ENCODE measurements around the gene KIF26A.
A peak's percentile ranks its signal among the peaks of the same experiment; 100 is the strongest.

The KIF26A gene

DNA sequence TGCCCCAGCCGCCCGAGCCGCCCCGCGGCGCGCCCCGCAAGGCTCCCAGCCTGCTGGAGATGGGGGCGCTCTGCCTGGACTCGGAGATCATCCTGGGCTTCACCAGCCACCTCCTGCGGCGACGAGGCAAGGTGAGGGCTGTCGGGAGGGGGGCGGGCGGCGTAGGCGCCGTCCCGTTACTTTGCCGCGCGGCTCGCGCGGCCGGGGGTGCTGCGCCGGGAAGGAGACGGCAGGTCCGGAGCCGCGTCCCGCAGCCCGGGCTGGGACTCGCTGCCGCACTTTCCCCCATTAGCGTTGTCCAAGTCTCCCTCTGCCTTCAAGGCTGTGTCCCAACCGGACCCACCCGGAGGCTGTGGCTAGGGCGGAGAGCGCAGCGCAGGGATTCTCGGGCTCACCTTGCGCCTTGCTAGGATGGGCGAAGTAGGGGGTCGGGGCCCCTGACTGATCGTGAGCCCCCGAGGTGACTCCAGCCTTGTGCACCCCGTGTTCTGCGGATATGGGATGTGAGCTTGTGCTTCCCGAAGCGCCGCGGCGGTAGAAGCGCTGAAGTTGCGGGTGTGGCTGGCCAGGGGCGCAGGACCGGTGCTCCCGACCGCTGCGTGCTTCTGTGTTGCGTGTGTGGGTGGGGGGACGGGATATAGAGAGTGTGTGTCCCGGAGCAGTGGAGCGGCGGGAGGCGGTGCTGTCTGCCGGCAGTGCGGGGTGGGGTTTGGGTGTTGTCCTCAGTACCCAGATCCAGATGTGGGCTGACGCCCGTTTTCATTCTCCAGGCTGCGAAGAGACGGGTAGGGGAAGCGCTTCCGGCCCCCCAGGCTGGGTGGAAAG lies 1.7 kb upstream of the KIF26A start:
- TF ChIP-seq RAD21 (IDR thresholded peaks at IDR 0.05; ENCODE audit: low read depth): no peak
- TF ChIP-seq TCF12 (IDR thresholded peaks at IDR 0.05; ENCODE audit: low read depth): no peak; the same call in 1 of the 2 replicates
- TF ChIP-seq TAF1 (IDR thresholded peaks at IDR 0.05; ENCODE audit: low read depth): no peak
- TF ChIP-seq, protein P1, sequence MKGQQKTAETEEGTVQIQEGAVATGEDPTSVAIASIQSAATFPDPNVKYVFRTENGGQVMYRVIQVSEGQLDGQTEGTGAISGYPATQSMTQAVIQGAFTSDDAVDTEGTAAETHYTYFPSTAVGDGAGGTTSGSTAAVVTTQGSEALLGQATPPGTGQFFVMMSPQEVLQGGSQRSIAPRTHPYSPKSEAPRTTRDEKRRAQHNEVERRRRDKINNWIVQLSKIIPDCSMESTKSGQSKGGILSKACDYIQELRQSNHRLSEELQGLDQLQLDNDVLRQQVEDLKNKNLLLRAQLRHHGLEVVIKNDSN (IDR thresholded peaks at IDR 0.05): no peak
- TF ChIP-seq YY1 (IDR thresholded peaks at IDR 0.05; ENCODE audit: low read depth): no peak
- no peak for TF ChIP-seq CEBPB (IDR thresholded peaks at IDR 0.05)
- TF ChIP-seq, protein P2, sequence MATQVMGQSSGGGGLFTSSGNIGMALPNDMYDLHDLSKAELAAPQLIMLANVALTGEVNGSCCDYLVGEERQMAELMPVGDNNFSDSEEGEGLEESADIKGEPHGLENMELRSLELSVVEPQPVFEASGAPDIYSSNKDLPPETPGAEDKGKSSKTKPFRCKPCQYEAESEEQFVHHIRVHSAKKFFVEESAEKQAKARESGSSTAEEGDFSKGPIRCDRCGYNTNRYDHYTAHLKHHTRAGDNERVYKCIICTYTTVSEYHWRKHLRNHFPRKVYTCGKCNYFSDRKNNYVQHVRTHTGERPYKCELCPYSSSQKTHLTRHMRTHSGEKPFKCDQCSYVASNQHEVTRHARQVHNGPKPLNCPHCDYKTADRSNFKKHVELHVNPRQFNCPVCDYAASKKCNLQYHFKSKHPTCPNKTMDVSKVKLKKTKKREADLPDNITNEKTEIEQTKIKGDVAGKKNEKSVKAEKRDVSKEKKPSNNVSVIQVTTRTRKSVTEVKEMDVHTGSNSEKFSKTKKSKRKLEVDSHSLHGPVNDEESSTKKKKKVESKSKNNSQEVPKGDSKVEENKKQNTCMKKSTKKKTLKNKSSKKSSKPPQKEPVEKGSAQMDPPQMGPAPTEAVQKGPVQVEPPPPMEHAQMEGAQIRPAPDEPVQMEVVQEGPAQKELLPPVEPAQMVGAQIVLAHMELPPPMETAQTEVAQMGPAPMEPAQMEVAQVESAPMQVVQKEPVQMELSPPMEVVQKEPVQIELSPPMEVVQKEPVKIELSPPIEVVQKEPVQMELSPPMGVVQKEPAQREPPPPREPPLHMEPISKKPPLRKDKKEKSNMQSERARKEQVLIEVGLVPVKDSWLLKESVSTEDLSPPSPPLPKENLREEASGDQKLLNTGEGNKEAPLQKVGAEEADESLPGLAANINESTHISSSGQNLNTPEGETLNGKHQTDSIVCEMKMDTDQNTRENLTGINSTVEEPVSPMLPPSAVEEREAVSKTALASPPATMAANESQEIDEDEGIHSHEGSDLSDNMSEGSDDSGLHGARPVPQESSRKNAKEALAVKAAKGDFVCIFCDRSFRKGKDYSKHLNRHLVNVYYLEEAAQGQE (IDR thresholded peaks at IDR 0.05; ENCODE audit: low read depth): no peak
- TF ChIP-seq EGR1 (IDR thresholded peaks at IDR 0.05): no peak
- TF ChIP-seq ZBTB7A (IDR thresholded peaks at IDR 0.05; ENCODE audit: low read depth): no peak
- no peak for TF ChIP-seq TEAD4 (IDR thresholded peaks at IDR 0.05)
- no peak for TF ChIP-seq EP300 (IDR thresholded peaks at IDR 0.05; ENCODE audit: borderline replicate concordance)
- TF ChIP-seq NFIC (IDR thresholded peaks at IDR 0.05): no peak
- TF ChIP-seq FOXM1 (IDR thresholded peaks at IDR 0.05; ENCODE audit: borderline replicate concordance, low read depth): no peak
- TF ChIP-seq CREB1 (IDR thresholded peaks at IDR 0.05; ENCODE audit: low read depth): no peak

DNA sequence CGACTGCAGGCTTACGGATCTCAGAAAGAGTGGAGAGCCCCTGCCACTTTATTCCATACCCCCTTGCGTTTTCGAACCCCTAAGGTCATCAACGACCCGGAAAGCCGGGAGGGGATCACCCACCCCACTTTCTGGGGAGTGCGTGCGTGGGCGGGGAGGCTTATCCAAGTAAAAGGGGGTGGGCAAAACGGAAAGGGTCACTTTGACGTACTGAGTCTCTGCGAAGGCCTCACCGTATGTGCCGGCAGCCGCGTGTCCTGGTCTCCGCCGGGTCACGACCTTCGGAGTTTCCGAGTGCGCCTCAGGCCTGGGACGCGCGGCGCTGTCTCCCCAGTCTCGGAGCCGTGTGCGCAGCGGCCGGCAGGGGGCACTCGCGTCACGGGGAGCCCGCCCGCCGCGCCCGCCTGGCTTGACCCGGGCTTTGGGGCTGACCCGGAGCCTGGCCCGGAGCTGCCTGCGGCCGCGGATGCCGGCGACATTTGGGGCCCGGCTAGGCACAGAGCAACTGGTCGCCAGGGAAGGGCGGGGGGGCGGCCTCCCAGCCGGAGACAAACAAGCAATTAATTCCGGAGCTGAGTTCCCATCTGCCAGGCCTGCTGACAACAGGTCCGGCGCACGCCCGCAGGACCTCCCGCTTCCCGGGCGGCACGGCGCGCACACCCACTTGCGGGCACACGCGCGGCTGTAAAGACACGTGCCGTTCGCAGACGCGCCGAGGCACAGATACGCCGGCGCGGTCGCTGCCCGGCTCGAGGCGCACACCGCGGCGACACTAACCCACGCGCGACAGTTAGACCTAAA lies 890 bp upstream of the KIF26A start:
- no peak for TF ChIP-seq FOXM1 (IDR thresholded peaks at IDR 0.05; ENCODE audit: borderline replicate concordance, low read depth)
- TF ChIP-seq, protein P1 (IDR thresholded peaks at IDR 0.05): 0 out of 2 replicates have a peak, but pooled peaks have one; percentile 8
- no peak for TF ChIP-seq TAF1 (IDR thresholded peaks at IDR 0.05; ENCODE audit: low read depth)
- TF ChIP-seq TCF12 (IDR thresholded peaks at IDR 0.05; ENCODE audit: low read depth): no peak; the same call in 1 of the 2 replicates
- TF ChIP-seq NFIC (IDR thresholded peaks at IDR 0.05): no peak
- peak; percentile 61; the same call in 1 of the 2 replicates for TF ChIP-seq EGR1 (IDR thresholded peaks at IDR 0.05)
- no peak for TF ChIP-seq CEBPB (IDR thresholded peaks at IDR 0.05)
- TF ChIP-seq ZBTB7A (IDR thresholded peaks at IDR 0.05; ENCODE audit: low read depth): no peak
- TF ChIP-seq RAD21 (IDR thresholded peaks at IDR 0.05; ENCODE audit: low read depth): peak; percentile 79
- no peak for TF ChIP-seq YY1 (IDR thresholded peaks at IDR 0.05; ENCODE audit: low read depth)
- no peak for TF ChIP-seq TEAD4 (IDR thresholded peaks at IDR 0.05)
- TF ChIP-seq, protein P3, sequence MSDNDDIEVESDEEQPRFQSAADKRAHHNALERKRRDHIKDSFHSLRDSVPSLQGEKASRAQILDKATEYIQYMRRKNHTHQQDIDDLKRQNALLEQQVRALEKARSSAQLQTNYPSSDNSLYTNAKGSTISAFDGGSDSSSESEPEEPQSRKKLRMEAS (IDR thresholded peaks at IDR 0.05): peak; percentile 88
- TF ChIP-seq EP300 (IDR thresholded peaks at IDR 0.05; ENCODE audit: borderline replicate concordance): no peak
- no peak for TF ChIP-seq CREB1 (IDR thresholded peaks at IDR 0.05; ENCODE audit: low read depth)
- TF ChIP-seq, protein P2 (IDR thresholded peaks at IDR 0.05; ENCODE audit: low read depth): no peak

DNA sequence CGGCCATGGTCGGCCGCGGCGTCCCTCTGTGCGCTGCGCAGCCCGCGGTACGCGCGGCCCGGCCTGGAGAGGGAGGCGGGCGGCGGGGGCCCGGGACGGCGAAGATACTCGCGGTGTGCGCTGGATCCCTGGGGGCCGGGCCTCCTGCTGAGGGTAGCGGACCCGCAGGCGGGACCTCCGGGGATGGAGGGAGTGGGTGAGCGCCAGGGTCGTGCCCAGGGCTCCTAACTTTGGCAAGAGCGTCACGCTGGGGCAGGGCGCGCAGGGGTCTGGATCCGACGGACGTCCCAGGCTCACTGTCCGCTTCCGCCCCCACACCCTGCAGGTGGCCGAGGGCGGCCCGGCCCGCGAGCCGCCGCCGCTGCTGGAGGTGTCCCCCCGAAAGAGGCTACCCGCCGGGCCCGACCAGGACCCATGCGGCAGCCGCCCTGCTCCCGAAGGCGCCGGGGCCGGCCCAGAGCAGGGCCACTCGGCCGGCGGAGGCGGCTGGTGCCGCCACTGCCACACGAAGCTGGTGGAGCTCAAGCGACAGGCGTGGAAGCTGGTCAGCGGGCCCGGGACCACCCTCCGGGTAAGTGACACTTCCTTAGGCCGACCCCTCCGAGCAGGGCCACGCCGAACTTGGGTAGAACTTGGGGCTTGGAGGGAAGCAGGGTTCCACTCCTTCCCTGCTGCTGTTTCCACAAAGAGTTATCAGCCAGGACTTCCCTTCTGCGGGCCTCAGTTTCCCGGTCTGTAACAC lies 502 bp downstream of the KIF26A start:
- TF ChIP-seq, protein P3 (IDR thresholded peaks at IDR 0.05): no peak
- TF ChIP-seq, protein P1 (IDR thresholded peaks at IDR 0.05): no peak
- TF ChIP-seq CREB1 (IDR thresholded peaks at IDR 0.05; ENCODE audit: low read depth) (no peak), YY1 (IDR thresholded peaks at IDR 0.05; ENCODE audit: low read depth) (no peak)

DNA sequence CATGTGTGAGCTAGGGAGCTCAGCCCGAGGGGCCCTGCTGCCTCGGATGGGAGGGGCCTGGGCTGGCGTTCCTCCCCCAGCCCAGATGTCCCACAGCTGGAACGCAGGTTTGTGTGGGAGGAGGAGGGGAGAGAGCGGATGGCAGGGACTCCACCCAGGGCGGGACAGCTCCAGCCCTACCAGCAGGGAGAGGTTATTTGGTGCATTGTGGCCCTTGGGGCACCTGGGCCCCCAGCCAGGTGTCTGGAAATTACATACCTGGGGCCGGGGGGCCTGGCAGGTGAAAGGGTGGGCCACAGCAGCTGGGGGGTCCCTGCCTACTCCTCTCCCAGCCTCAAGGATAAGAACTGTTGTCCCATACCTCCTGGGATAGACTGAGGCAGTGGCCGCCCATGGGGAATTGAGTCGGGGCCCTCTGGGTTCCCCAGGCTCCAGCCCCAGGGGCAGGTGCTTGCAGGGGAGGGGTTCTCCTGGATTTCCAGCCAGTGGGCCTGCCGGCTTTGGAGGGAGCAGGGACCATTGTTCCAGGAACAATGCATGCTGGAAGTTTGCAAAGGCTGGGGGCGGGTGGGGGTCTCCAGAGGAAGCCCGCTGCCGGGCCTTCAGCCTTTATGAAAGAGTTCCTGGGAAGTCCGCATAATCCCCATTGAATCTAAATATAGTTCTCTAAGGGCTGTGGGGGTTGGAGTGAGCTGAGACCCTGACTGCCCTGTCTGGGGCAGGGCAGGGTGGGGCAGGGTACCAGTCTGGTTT lies 1.2 kb downstream of the KIF26A start:
- TF ChIP-seq CREB1 (IDR thresholded peaks at IDR 0.05; ENCODE audit: low read depth) (no peak), TAF1 (IDR thresholded peaks at IDR 0.05; ENCODE audit: low read depth) (no peak), FOXM1 (IDR thresholded peaks at IDR 0.05; ENCODE audit: borderline replicate concordance, low read depth) (no peak), TEAD4 (IDR thresholded peaks at IDR 0.05) (no peak), RAD21 (IDR thresholded peaks at IDR 0.05; ENCODE audit: low read depth) (no peak), ZBTB7A (IDR thresholded peaks at IDR 0.05; ENCODE audit: low read depth) (no peak), NFIC (IDR thresholded peaks at IDR 0.05) (no peak), EGR1 (IDR thresholded peaks at IDR 0.05) (no peak), EP300 (IDR thresholded peaks at IDR 0.05; ENCODE audit: borderline replicate concordance) (no peak), YY1 (IDR thresholded peaks at IDR 0.05; ENCODE audit: low read depth) (no peak), CEBPB (IDR thresholded peaks at IDR 0.05) (no peak), TCF12 (IDR thresholded peaks at IDR 0.05; ENCODE audit: low read depth) (no peak)
- TF ChIP-seq, protein P3 (IDR thresholded peaks at IDR 0.05): no peak
- TF ChIP-seq, protein P2 (IDR thresholded peaks at IDR 0.05; ENCODE audit: low read depth): no peak
- TF ChIP-seq, protein P1 (IDR thresholded peaks at IDR 0.05): no peak

Data from Ishikawa (cell line).